ENCODE data around the gene GREM2. TPM values are rescaled to one million over a fixed set of nuclear protein-coding genes. Genes with fewer than 3 reads are reported as not detected.

Gene GREM2
- total and polyA plus RNA-seq, 10 of the 15 experiments (the other 5 are each of a cell fraction or from before 2014, with no cell fraction given) = not detected

DNA sequence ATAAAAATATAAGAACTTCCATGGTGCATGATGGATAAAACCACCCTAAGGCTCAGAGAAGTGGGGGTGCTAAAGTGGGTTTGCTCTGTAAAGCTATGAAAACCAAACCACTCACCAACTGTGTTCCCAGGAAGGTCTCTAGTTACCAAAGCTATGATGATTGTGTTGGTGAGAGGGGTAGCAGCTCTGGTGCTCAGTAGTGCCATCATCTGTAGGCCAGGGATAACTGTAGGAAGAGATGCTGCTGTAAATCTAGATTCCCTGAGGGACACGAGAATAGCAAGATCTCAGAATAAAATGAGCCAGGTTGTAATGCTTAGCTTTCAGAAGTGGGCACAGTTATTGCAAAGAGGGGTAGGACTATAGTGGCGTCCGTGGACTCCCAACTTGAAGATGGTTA is 124.5 kb downstream of the GREM2 start:
- Histone ChIP-seq H2AFZ (ENCODE audit: control insufficient read depth, low read depth, low read length) (no peak overlapping the region), H3K4me3 (no peak overlapping the region), H3K4me2 (ENCODE audit: control insufficient read depth, insufficient read depth) (no peak overlapping the region), H3K36me3 (ENCODE audit: control insufficient read depth in 2 of 2, insufficient read depth in 2 of 2, low read length in 1 of 2) (no peaks in the 10 kb centered on the region), H3K4me1 (ENCODE audit: control insufficient read depth, insufficient read depth, low read length) (no peaks in the 10 kb centered on the region), H3K79me2 (ENCODE audit: control insufficient read depth, insufficient read depth, low read length) (no peaks in the 10 kb centered on the region), H3K9ac (ENCODE audit: control insufficient read depth, insufficient read depth, low read length) (no peak overlapping the region), H3K27me3 (replicated peaks in 1 of 2; ENCODE audit: control insufficient read depth in 2 of 2, insufficient read depth in 2 of 2, low read length in 1 of 2) (no peaks in the 10 kb centered on the region), H4K20me1 (ENCODE audit: control insufficient read depth, insufficient read depth) (no peaks in the 10 kb centered on the region), H3K9me3 (replicated peaks; ENCODE audit: control insufficient read depth, insufficient read depth, low read length) (no peaks in the 10 kb centered on the region), H3K27ac (ENCODE audit: control insufficient read depth, insufficient read depth) (no peak overlapping the region)
- ChIA-PET SMC1A (ENCODE audit: uncharacterized antibody, unreplicated experiment) (interaction anchor here (0.7 to 1.6 kb wide), 3 partner anchors 22 to 30 kb away, joined by 3 to 6 read pairs (median 4); no protein-coding TSS in a partner anchor), CTCF (interaction anchor here (1.0 kb wide), 1 partner anchor 33 kb away, joined by 4 read pairs; no protein-coding TSS in a partner anchor), RAD21 (ENCODE audit: unreplicated experiment) (interaction anchor here (1.3 to 1.5 kb wide), 2 partner anchors 32 to 114 kb away, joined by 4 to 5 read pairs; no protein-coding TSS in a partner anchor), POLR2A (interaction anchor here (0.5 kb wide), 1 partner anchor 242 kb away, joined by 3 read pairs; no protein-coding TSS in a partner anchor)
- FAIRE-seq (no peak), ATAC-seq (no peak), DNase-seq (ENCODE audit: low read depth, low spot score) (no peak)
- in situ Hi-C loops (cut with MboI) (no loop called here), intact Hi-C loops (cut with micrococcal nuclease; ENCODE audit: unreplicated experiment) (no loop called here)
- TF ChIP-seq SREBF1 (IDR thresholded peaks at IDR 0.05; ENCODE audit: low read length) = no peak
- no peak for TF ChIP-seq CREB1 (IDR thresholded peaks at IDR 0.05; ENCODE audit: low read depth)
- no peak for TF ChIP-seq TCF12 (IDR thresholded peaks at IDR 0.05; ENCODE audit: low read depth, low read length)
- TF ChIP-seq STAT1 (conservative IDR thresholded peaks at IDR 0.05) = no peak
- TF ChIP-seq, protein P1, sequence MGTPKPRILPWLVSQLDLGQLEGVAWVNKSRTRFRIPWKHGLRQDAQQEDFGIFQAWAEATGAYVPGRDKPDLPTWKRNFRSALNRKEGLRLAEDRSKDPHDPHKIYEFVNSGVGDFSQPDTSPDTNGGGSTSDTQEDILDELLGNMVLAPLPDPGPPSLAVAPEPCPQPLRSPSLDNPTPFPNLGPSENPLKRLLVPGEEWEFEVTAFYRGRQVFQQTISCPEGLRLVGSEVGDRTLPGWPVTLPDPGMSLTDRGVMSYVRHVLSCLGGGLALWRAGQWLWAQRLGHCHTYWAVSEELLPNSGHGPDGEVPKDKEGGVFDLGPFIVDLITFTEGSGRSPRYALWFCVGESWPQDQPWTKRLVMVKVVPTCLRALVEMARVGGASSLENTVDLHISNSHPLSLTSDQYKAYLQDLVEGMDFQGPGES (IDR thresholded peaks at IDR 0.05) = no peak
- no peak for TF ChIP-seq MYB (IDR thresholded peaks at IDR 0.05; ENCODE audit: borderline replicate concordance, low read depth, low read length)
- TF ChIP-seq SMAD1 (IDR thresholded peaks at IDR 0.05; ENCODE audit: low read depth, partially characterized antibody) = no peak
- no peak for TF ChIP-seq KLF5 (IDR thresholded peaks at IDR 0.05; ENCODE audit: partially characterized antibody)
- TF ChIP-seq EZH2 (IDR thresholded peaks at IDR 0.05; ENCODE audit: borderline replicate concordance, control insufficient read depth, low read depth, low read length) = no peak
- no peak for TF ChIP-seq CREM (IDR thresholded peaks at IDR 0.05; ENCODE audit: low read depth)
- TF ChIP-seq, protein P2, sequence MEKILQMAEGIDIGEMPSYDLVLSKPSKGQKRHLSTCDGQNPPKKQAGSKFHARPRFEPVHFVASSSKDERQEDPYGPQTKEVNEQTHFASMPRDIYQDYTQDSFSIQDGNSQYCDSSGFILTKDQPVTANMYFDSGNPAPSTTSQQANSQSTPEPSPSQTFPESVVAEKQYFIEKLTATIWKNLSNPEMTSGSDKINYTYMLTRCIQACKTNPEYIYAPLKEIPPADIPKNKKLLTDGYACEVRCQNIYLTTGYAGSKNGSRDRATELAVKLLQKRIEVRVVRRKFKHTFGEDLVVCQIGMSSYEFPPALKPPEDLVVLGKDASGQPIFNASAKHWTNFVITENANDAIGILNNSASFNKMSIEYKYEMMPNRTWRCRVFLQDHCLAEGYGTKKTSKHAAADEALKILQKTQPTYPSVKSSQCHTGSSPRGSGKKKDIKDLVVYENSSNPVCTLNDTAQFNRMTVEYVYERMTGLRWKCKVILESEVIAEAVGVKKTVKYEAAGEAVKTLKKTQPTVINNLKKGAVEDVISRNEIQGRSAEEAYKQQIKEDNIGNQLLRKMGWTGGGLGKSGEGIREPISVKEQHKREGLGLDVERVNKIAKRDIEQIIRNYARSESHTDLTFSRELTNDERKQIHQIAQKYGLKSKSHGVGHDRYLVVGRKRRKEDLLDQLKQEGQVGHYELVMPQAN (conservative IDR thresholded peaks at IDR 0.05) = no peak
- TF ChIP-seq RAD51 (IDR thresholded peaks at IDR 0.05) = no peak
- TF ChIP-seq, protein P3, sequence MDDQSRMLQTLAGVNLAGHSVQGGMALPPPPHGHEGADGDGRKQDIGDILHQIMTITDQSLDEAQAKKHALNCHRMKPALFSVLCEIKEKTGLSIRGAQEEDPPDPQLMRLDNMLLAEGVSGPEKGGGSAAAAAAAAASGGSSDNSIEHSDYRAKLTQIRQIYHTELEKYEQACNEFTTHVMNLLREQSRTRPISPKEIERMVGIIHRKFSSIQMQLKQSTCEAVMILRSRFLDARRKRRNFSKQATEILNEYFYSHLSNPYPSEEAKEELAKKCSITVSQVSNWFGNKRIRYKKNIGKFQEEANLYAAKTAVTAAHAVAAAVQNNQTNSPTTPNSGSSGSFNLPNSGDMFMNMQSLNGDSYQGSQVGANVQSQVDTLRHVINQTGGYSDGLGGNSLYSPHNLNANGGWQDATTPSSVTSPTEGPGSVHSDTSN (IDR thresholded peaks at IDR 0.05; ENCODE audit: insufficient replicate concordance, low read depth, low read length) = no peak
- TF ChIP-seq SPI1 (IDR thresholded peaks at IDR 0.05; ENCODE audit: borderline replicate concordance, insufficient read depth, low read depth, low read length) = no peak
- no peak for TF ChIP-seq BRCA1 (IDR thresholded peaks at IDR 0.05; ENCODE audit: low read depth, low read length)
- TF ChIP-seq, protein P4, sequence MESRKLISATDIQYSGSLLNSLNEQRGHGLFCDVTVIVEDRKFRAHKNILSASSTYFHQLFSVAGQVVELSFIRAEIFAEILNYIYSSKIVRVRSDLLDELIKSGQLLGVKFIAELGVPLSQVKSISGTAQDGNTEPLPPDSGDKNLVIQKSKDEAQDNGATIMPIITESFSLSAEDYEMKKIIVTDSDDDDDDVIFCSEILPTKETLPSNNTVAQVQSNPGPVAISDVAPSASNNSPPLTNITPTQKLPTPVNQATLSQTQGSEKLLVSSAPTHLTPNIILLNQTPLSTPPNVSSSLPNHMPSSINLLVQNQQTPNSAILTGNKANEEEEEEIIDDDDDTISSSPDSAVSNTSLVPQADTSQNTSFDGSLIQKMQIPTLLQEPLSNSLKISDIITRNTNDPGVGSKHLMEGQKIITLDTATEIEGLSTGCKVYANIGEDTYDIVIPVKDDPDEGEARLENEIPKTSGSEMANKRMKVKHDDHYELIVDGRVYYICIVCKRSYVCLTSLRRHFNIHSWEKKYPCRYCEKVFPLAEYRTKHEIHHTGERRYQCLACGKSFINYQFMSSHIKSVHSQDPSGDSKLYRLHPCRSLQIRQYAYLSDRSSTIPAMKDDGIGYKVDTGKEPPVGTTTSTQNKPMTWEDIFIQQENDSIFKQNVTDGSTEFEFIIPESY (IDR thresholded peaks at IDR 0.05) = no peak
- no peak for TF ChIP-seq NR2F1 (conservative IDR thresholded peaks at IDR 0.05)
- WGBS (ENCODE audit: insufficient coverage, insufficient replicate concordance, low lambda C conversion rate, missing lambda C conversion rate) = 2% methylated on average over 3 of the region's 3 CpGs
- no TSS peak for BruUV-seq (replicated peaks)

Measured in GM12878 (cell line).